PC-3 (cell line): Measurements from ENCODE around the gene MT1A. TPM values are rescaled to one million over a fixed set of nuclear protein-coding genes. Genes with fewer than 3 reads are reported as not detected.

ENCODE experiments used
- ATAC-seq: fragments of 200-7000 bp; cut with Tn5 transposase; 2 replicates; pipeline ENCODE4 v1.9.1; 2020; ENCODE audit warnings: mild to moderate bottlenecking, moderate library complexity
- BruUV-seq: library from RNA; stranded (reverse); fragments of 400-500 nt; replicated peaks from 2 replicates; lab custom pipeline; 2021; lab: Mats Ljungman, UMichigan
- CTCF ChIA-PET: fragments of 300-600 bp; sonication (Branson Sonifier 250); formaldehyde crosslinking; loops from one replicate; lab custom pipeline; 2022; ENCODE audit warnings: antibody characterized with exemption; lab: Charles Lee
- POLR2A ChIA-PET: fragments of 300-600 bp; sonication (Branson Sonifier 250); formaldehyde crosslinking; loops from one replicate; lab custom pipeline; 2022; ENCODE audit warnings: antibody characterized with exemption; ENCODE audit not compliant: unreplicated experiment; lab: Charles Lee
- DNase-seq: peaks from one replicate; pipeline ENCODE4 v3.0.0-alpha.2; 2015
- H2AFZ ChIP-seq: fragments of 300-600 bp; sonication (generic); 2 replicates; pipeline ENCODE4 v1.6.0; 2016; ENCODE audit warnings: antibody characterized with exemption, low read length
- H3F3A ChIP-seq: fragments of 300-600 bp; sonication (generic); one replicate; pipeline ENCODE4 v1.6.0; 2017; ENCODE audit warnings: antibody characterized with exemption, low read length, control low read depth, mild to moderate bottlenecking; ENCODE audit not compliant: unreplicated experiment
- H3K27ac ChIP-seq: fragments of 300-600 bp; sonication (generic); 2 replicates; pipeline ENCODE4 v1.5.1; 2016; ENCODE audit warnings: mild to moderate bottlenecking, low read length
- H3K27me3 ChIP-seq: fragments of 300-600 bp; sonication (generic); 2 replicates; pipeline ENCODE4 v1.6.1; 2016; ENCODE audit warnings: low read length, mixed read lengths
- H3K36me3 ChIP-seq: fragments of 300-600 bp; sonication (generic); 2 replicates; pipeline ENCODE4 v1.6.1; 2016; ENCODE audit warnings: low read depth, mixed run types, low read length, mixed read lengths
- H3K4me1 ChIP-seq: fragments of 300-600 bp; sonication (generic); 2 replicates; pipeline ENCODE4 v1.5.1; 2016; ENCODE audit warnings: low read length; ENCODE audit not compliant: insufficient read depth
- H3K4me2 ChIP-seq: fragments of 300-600 bp; sonication (generic); 2 replicates; pipeline ENCODE4 v1.6.0; 2016; ENCODE audit warnings: low read length
- H3K4me3 ChIP-seq: fragments of 300-600 bp; sonication (generic); 2 replicates; pipeline ENCODE4 v1.5.1; 2016; ENCODE audit warnings: mild to moderate bottlenecking, low read length, mixed read lengths
- H3K79me2 ChIP-seq: fragments of 300-600 bp; sonication (generic); 2 replicates; pipeline ENCODE4 v1.6.1; 2017; ENCODE audit warnings: low read length, mixed read lengths
- H3K9ac ChIP-seq: fragments of 300-600 bp; sonication (generic); 2 replicates; pipeline ENCODE4 v1.6.0; 2016; ENCODE audit warnings: mild to moderate bottlenecking, low read length
- H3K9me2 ChIP-seq: fragments of 300-600 bp; sonication (generic); replicated peaks from 2 replicates; pipeline ENCODE4 v1.6.1; 2016; ENCODE audit warnings: mixed run types, low read length, mixed read lengths
- H3K9me3 ChIP-seq: fragments of 300-600 bp; sonication (generic); 2 replicates; pipeline ENCODE4 v1.6.1; 2016; ENCODE audit warnings: low read length, mixed read lengths
- H4K20me1 ChIP-seq: fragments of 300-600 bp; sonication (generic); 2 replicates; pipeline ENCODE4 v1.6.1; 2016; ENCODE audit warnings: low read length, mixed read lengths
- EZH2 ChIP-seq: fragments of 300-600 bp; sonication (generic); IDR thresholded peaks from one replicate; pipeline ENCODE4 v1.6.1; 2017; ENCODE audit warnings: antibody characterized with exemption, mild to moderate bottlenecking, low read length; ENCODE audit not compliant: unreplicated experiment
- EZH2phosphoT487 ChIP-seq: fragments of 300-600 bp; sonication (generic); IDR thresholded peaks from 2 replicates; pipeline ENCODE4 v1.6.1; 2018; ENCODE audit warnings: mild to moderate bottlenecking, antibody characterized with exemption, low read length, borderline replicate concordance
- intact Hi-C: fragments of 100-400 bp; cut with micrococcal nuclease; formaldehyde crosslinking; loops from 2 replicates; pipeline ENCODE4 v1.9.0; 2023
- total RNA-seq: library from RNA; depleted of rRNA; stranded (reverse); fragments of >200 nt; gene quantifications from 2 replicates; pipeline ENCODE4 v1.2.3, GENCODE V29; 2014
- TF ChIP-seq, protein P1 (sequence below): fragments of 300-600 bp; sonication (generic); conservative IDR thresholded peaks from 2 replicates; pipeline ENCODE4 v1.5.1; 2017; ENCODE audit warnings: antibody characterized with exemption, low read depth, mild to moderate bottlenecking, low read length

The MT1A gene
- total RNA-seq, 1 experiment from 2014 or later, result not detected

DNA sequence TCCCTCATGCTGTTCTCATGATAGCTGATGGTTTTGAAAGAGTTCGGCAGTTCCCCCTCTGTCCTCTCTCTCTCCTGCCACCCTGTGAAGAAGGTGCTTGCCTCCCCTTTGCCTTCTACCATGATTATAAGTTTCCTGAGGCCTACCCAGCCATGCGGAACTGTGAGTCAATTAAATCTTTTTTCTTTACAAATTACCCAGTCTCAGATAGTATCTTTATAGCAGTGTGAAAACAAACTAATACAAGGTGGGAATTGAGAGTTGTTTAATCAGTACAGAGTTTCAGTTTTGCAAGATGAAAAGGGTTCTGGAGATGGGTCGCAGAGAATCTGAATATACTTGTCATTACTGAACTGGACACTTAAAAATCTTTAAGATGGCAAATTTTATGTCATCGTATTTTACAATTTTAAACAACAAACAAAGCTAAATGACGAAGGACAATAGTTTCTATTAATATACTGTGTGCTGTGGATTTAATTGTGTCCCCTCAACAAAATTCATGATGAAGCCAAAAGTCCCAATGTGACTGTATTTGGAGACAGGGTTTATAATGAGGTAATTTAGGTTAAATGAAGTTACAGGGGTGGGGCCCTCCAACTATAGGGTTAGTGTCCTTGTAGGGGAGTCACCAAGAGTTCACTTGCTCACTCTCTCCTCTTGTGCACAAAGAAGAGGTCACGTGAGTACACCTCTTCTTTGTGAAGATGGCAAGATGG, 44.7 kb upstream of the MT1A start:
- intact Hi-C loops, result no loop called here
- Histone ChIP-seq H3K27me3 (0 out of 2 replicates have a peak, but pooled peaks cover 5% of the 10 kb centered on the region), H3K4me2 (no peak overlapping the region), H3F3A (no peaks in the 10 kb centered on the region), H3K9ac (no peak overlapping the region), H4K20me1 (no peaks in the 10 kb centered on the region), H3K4me3 (no peak overlapping the region), H3K27ac (no peak overlapping the region), H3K36me3 (no peaks in the 10 kb centered on the region), H3K79me2 (no peaks in the 10 kb centered on the region), H3K4me1 (no peaks in the 10 kb centered on the region), H3K9me3 (no peaks in the 10 kb centered on the region), H3K9me2 (no peaks in the 10 kb centered on the region), H2AFZ (no peak overlapping the region)
- POLR2A ChIA-PET, result no interaction called here
- BruUV-seq, result no TSS peak
- TF ChIP-seq, protein P1, sequence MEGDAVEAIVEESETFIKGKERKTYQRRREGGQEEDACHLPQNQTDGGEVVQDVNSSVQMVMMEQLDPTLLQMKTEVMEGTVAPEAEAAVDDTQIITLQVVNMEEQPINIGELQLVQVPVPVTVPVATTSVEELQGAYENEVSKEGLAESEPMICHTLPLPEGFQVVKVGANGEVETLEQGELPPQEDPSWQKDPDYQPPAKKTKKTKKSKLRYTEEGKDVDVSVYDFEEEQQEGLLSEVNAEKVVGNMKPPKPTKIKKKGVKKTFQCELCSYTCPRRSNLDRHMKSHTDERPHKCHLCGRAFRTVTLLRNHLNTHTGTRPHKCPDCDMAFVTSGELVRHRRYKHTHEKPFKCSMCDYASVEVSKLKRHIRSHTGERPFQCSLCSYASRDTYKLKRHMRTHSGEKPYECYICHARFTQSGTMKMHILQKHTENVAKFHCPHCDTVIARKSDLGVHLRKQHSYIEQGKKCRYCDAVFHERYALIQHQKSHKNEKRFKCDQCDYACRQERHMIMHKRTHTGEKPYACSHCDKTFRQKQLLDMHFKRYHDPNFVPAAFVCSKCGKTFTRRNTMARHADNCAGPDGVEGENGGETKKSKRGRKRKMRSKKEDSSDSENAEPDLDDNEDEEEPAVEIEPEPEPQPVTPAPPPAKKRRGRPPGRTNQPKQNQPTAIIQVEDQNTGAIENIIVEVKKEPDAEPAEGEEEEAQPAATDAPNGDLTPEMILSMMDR, result no peak
- TF ChIP-seq EZH2phosphoT487 (no peak), EZH2 (no peak)
- no peak for DNase-seq
- CTCF ChIA-PET, result no interaction called here
- no peak for ATAC-seq

DNA sequence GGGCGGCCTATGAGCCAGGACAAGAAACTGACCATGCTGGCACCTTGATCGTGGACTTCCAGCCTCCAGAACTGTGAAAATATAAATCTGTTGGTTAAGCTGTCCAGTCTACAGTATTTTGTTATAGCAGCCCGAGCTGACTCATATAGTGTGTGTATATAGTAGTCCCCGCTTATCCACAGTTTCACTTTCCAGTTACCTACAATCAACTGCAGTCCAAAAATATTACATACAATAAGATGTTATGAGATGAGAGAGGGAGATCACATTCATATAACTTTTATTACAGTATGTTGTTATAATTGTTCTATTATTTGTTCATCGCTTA, 44.2 kb upstream of the MT1A start:
- Histone ChIP-seq H3K36me3 (no peaks in the 10 kb centered on the region), H3K27me3 (no peaks in the 10 kb centered on the region), H4K20me1 (no peaks in the 10 kb centered on the region), H3K9ac (no peak overlapping the region), H3K27ac (no peak overlapping the region), H3K4me2 (no peak overlapping the region), H2AFZ (no peak overlapping the region), H3K79me2 (no peaks in the 10 kb centered on the region), H3K9me2 (no peaks in the 10 kb centered on the region), H3K9me3 (no peaks in the 10 kb centered on the region), H3K4me1 (no peaks in the 10 kb centered on the region), H3K4me3 (no peak overlapping the region), H3F3A (no peaks in the 10 kb centered on the region)
- ATAC-seq (no peak), DNase-seq (no peak)
- no TSS peak for BruUV-seq
- ChIA-PET POLR2A (no interaction called here), CTCF (no interaction called here)
- TF ChIP-seq, protein P1, result no peak
- TF ChIP-seq EZH2 (no peak), EZH2phosphoT487 (no peak)
- intact Hi-C loops, result no loop called here

DNA sequence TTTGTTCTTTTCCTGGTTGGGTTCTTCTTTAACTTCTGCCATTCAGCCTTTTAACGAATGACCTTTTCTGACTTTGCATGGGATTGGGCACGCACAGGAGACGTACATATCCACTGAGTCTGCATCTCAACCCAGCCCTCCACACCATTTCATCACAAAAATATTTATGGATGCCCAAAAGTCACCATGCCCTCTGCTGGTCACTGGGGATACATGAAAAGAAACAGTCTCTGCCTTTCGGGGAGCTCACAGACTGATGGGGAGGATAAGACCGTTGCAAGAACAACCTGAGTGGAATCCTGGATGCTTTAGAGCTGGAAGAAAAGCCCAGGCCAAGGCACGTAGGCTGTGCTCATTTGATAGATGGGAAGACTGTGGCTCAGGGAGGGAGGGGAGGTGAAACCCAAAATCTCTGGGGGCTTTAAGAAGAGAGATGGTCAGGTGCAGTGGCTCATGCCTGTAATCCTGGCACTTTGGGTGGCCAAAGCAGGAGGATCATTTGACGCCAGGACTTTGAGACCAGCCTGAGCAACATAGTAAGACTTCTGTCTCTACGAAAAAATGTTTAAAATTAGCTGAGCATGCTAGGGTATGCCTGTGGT, 38.0 kb upstream of the MT1A start:
- Histone ChIP-seq H3K79me2 (no peaks in the 10 kb centered on the region), H3K9me2 (no peaks in the 10 kb centered on the region), H3K4me1 (peaks cover 14% of the 10 kb centered on the region), H3K9ac (no peak overlapping the region), H3K36me3 (no peaks in the 10 kb centered on the region), H3K27me3 (no peaks in the 10 kb centered on the region), H4K20me1 (no peaks in the 10 kb centered on the region), H3K4me2 (peak overlapping the region; percentile 81), H3F3A (peaks cover 5% of the 10 kb centered on the region), H3K4me3 (peak overlapping the region; percentile 53; the same call in 1 of the 2 replicates), H3K27ac (no peak overlapping the region), H3K9me3 (no peaks in the 10 kb centered on the region), H2AFZ (peak overlapping the region; percentile 66)
- intact Hi-C loops, result loop anchor here (1.0 to 10.0 kb wide), 2 partner anchors 54 to 86 kb away; partner anchors contain the start of genes MT1B and MT1F
- peak; percentile 69; the same call in 1 of the 2 replicates for ATAC-seq
- no TSS peak for BruUV-seq
- ChIA-PET CTCF (interaction anchor here (0.5 to 1.1 kb wide), 7 partner anchors 26 to 1184 kb away, joined by 3 to 17 read pairs (median 4); no protein-coding TSS in a partner anchor), POLR2A (no interaction called here)
- TF ChIP-seq, protein P1, result peak; percentile 81
- no peak for TF ChIP-seq EZH2phosphoT487
- peak; percentile 68 for DNase-seq
